Measurements from ENCODE around the gene ESPL1.

GRCh38 chr12:53324113-53324778, 56.1 kb downstream of the ESPL1 start:
- no peak for TF ChIP-seq CTCF (conservative IDR thresholded peaks at IDR 0.05)
- TF ChIP-seq ZFX (IDR thresholded peaks at IDR 0.05): no peak
